ENCODE data around the gene PDE7B. TPM values are rescaled to one million over a fixed set of nuclear protein-coding genes. Genes with fewer than 3 reads are reported as not detected.

PDE7B gene
- total RNA-seq, 1 donor from 2014 or later: 5.4 TPM

DNA sequence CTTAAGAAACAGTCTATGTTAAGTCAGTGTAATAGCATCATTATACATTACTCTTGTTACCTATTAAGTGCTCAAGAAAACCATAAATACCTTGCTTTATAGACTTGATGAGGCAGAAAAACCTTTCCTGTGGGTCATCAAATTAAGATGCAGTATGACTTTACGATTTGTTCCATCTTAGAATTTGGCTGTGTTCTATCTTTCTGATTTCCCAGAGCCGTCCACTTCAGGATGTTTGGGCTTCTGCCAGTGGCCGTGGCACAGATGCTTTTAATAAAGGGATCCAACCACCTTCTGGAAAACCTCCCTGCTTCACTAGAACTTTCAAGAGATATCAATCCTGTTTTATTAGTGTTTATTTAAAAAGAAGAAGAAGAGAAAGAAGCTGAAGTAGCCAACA is 71.2 kb downstream of the PDE7B start:
- DNase-seq (ENCODE audit: low spot score): no peak

DNA sequence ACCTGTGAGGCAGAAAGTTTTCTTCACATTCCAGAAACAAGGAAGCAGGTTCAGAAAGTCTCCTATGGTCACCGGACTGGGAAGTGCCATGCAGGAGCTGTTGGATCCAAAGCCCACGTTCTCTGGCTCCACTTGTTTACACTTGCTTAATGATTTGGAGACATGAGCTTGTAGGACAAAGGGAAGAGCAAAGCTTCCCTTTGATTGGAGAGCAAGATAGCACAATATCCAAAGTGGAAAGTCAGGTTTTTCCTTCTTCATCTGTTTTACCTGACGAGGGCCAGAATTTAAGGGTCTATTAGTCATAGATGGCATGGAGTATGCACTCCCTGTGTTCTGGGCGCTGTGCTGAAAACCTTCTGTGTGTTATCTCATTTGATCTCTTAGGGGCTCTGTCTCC is 81.2 kb downstream of the PDE7B start:
- DNase-seq (ENCODE audit: low spot score): no peak

DNA sequence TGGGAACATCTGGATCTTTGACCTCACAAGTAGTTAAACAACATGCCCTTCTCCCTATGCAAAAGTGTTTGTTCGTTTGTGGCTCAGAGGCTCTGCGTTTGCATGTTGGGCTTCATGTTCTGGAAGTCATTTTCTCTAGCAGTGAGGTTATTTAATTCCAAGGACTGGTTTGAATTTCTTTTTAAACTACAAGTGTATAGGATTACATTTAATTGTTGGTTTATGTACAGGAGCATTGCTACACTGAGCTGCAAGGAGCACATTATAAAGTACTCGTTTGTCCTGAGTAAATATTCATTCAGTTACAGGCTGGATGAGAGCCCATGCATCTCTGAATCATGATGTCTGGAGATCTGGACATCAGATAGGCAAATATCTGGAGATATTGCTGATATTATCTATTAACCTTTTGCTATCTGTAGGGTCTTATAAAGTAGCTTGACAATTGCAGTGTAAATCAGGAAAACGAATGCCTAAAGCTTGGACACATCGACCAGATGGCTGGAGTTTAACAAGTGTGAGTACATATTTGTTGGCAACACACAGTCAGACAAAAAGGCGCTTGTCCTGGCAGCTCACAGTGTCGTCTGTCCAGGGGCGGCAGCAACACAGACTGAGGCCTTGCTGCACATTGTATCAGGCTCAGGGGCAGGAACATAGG is 84.6 kb downstream of the PDE7B start:
- no peak for DNase-seq (ENCODE audit: low spot score)

DNA sequence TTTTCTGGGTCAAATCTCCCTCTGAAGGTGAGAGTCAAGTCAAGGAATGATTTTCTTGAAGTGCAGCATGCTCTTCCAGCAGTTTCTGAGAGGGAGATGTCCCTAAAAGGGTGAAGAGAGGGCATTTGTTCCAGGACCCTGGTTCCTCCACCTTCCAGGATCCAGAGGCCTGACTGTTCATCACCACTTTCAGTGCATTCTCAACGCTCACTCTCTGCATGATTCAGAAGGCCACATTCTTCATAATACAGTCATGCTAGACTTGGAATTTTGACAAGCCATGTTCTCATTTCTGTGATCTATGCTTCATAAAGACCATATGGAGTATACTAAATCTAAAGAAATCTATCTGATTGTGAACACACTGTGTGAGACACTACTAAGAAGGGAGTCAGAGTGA is 85.1 kb downstream of the PDE7B start:
- no peak for DNase-seq (ENCODE audit: low spot score)

DNA sequence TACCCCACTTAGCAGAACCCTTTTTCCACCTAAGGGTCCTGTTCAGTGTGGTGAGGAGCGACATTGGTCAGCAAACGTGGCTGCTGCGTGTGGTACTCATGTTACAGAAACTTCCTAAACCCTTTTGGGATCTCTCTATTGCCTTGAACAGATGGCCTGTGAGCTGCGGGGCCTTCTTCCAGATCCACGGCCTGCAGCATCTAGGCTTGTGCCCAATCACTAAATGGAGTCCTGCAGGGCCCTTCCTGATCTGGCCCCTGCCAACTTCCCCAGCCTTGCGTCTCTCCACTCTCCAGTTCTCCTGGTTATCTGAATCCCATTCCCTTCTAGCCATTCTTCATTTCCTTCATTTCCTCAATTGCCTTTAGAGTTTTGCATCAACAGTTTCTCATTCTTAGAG is 85.6 kb downstream of the PDE7B start:
- DNase-seq (ENCODE audit: low spot score): no peak

DNA sequence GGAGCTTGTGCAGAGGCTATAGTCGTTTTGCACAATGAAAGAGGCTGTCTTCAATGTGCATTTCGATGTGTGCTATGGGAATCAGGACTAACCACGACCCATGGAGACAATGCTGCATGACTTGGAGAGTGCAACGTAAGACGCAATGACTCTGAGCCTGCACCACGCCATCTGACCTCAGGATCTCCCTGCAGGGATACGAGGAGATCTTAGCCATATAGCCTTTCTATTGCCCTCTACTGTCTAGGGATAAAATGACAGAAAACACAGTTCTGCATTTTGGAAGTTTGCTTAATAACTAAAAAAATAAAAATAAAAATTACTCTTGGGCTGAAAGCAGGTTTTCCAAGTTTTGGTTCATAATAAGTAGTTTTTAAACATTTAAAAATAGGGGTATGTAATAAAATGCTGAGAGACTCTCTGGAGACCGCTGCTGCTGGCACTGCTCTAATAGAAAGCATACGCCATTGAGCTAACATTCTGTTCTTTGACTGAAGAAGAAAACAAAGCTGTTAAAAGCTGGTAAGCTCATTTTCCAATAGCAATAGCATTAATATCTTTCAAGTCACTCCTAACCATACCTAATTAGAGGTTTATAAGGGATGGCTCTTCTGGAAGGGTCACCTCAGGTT is 87.2 kb downstream of the PDE7B start:
- no peak for DNase-seq (ENCODE audit: low spot score)

DNA sequence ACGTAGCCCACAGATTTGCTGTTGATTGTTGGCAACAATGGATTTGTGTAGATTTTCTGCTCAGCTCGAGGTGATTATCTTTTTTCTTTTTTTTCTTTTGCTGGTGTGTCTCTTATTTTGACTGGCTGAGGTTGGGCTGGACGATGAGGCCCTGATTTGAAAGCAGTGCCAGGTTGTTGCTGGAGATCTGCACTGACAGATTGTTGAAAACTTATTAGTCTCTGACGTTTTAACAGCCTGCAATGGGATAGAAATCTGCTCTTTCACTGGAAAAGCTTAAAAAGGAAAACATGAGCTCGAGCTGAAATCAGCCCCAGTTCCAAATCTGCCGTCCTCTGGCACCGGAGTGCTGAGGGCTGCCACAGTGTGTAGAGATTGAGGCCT is 87.7 kb downstream of the PDE7B start:
- no peak for DNase-seq (ENCODE audit: low spot score)

DNA sequence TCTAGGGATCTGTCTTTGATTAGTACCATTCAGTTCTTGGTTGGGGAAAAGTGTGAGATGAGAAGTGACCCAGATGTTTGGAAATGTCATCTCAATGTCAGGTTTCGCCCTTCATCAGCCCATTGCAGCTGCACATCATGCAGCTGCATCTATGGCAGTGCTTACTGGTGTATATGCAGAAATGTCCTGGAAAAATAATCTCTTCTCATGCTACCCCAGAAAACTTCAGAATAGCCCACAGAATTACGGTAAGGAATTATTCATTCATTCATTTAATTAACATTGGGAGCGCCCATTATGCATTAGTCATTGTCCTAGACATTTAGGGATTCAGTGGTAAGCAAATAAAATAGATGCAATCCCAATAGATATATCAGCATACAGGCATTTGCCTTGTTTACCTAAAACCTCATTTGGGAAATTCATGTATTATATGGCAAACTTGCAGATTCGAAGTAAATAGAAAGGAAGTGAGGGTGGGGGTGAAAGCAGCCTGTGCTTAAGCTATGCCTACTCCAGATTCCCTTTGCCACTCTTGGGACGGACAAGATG is 89.2 kb downstream of the PDE7B start:
- DNase-seq (ENCODE audit: low spot score): no peak

DNA sequence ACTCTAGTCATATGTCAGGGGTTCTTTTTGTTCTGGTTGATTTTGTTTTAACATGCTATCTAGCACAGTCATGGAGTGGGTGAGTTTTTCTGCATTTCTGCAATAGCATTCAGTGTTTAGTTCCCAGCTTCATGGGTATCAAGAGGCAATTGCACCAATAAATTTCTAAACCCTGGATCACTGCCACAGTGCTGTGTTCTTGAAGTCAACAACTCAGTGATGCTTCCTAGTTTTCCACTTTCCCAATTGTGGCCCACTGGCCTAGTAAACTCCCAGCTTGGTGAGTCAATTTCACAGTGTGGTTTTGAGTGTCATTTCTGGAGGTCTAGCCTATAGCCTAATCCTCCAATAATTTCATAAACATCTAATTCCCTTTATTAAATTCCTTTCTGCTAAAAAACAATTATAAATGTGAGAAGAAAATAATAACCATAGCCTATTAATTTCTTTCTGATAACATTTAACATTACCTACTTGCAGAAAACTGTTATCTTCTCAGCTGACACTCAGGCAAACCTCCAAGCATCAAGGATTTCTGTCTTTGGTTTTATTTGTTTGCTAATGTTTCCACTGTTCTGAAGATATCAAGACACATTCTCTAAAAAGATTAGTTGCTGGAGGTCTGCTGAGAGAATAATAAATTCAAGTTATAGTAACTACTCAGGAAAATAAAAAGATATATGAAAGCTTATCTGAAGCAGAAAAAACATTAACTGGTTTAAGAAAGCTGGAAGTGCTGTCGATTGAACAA is 89.9 kb downstream of the PDE7B start:
- no peak for DNase-seq (ENCODE audit: low spot score)

DNA sequence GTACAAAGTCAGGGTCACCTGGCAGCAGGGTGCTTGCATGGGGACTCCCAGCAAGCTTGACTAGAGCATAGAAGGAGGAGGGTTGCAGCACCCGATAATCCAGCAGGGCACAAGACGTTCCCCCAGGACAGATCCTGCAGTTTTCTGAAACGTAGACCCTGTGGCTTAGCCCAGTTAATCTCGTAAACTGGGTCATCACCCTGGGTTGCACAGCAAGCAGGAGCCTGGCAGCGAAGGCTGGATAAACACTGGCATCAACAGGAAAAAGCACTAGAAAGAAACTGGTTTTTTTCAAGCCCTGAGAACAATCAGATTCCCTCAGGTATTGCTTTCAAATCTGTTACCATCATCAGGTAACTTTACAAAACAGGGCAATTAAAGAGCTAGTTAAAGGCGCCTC is 92.6 kb downstream of the PDE7B start:
- DNase-seq (ENCODE audit: low spot score): no peak

DNA sequence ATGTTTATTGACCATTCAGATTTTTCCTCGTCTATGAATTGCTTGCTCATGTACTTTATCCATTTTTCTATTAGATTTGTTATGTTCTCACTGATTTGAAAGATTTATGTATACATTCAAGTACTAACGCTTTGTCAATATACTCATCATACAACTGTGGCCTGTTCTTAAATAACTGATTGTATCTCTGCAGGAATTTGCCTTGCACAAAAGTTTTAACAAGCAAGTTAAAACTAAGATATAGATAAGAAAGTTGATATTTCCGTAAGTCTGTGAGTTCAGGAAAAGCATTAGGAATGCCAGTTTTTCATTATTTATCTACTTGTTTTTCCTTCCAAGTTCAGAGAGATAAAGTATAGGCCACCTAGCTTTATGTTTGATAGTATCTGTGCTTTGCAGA is 95.2 kb downstream of the PDE7B start:
- no peak for DNase-seq (ENCODE audit: low spot score)

DNA sequence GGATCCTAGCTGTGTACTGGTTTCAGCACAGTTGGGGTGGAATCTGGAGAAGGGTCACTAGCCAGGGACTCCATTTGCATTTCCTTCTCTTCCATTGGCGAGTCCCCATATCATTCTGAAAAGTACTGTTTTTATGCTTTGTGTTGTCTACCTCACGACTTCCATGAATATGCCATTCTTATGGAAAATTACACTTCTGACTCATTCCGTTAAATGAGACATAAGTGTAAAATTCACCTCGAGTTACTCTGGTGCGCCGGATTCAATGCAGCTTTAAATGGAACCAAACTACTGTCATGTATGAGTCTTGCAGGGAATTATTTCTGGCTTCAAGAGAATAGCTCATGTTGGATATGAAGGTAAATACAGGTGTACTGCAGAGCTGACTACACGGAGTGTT is 99.2 kb downstream of the PDE7B start:
- DNase-seq (ENCODE audit: low spot score): no peak

DNA sequence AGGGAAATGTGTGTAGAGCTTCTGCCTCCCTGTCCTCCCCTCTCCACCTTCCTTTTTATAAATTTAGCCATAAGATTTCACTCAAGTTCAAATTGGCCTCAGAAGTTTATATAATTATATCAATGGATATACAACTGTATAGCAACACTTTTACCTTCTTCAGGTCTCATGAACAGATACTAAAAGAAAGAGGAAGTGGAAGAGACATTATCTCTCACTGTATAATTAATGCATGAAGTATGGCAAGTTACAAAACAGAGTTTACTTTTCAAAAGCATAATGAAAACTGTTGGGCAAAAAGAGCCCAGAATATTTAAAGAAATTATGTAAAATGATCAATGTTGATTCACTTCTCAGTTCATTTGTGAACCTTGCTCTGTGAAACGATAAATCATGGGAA is 99.7 kb downstream of the PDE7B start:
- no peak for DNase-seq (ENCODE audit: low spot score)

DNA sequence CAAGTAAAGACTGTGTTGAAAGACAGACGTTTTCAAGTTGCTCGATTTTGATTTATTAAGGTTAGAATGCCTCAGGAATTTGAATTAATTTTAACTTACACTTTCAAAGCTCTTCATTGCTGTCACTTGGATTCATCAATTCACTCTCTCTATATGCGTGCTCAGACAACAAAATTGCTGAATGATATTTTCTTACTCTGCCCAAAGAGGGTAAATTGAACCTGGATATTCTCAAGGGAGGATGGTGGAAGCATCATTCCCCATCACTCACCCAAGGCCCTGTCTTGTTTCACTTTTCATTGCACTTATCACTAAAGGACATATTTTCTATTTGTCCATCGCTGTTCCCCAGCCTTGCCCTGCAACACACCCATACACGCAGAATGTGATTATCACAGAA is 102.3 kb downstream of the PDE7B start:
- no peak for DNase-seq (ENCODE audit: low spot score)

DNA sequence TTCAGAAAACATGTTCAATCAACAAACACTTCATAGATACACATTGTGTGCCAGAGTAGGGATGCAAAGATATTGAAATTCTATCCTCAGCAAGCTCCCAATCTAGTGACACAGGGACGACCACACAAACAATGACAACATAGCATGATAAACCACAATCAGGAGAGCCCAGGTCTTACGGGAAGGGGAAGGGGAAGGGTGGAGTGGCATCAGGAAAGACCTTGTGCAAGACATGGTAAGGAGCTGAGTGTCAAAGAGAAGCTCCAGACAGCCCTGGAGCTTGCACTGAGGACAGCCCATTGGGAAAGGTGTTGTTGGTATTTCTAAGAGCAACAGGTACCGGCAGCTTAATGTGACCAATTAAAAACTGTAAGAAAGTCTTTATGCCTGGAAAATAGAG is 103.6 kb downstream of the PDE7B start:
- DNase-seq (ENCODE audit: low spot score): no peak

DNA sequence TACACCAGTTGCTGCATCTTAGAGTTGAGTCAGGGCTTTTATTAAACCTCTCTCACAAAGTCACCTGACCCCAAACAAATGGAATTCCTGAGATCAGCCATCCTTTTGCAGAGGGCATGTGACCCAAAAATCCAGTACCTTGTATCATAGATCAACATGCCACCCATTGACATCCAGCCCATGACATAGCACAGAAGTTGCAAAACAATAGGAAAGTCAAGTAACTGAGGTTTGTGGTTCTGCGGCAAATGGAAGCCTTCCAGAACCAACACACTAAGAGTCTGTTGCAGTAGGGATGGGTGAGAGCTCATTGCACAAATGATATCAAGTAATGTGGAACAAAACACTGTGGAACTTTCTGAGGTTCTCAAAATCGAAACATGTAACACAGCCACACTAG is 111.2 kb downstream of the PDE7B start:
- DNase-seq (ENCODE audit: low spot score): no peak

DNA sequence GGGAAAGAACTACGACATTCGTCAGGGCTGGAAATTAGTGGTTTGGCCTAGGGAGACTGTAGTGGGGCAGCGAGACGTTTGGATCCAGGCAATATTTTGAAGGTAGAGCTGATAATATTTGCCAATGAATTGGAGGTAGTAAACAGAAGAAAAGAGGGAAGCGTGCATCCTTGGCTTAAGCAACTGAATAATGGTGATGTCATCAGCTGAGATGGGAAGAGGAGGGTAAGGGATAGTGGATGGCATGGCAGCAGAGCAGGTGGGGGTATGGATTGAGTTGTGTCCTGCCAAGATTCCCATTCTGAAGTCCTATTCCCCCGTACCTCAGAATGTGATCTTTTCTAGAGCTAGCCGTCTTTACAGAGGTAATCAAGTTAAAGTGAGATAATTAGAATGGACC is 119.2 kb downstream of the PDE7B start:
- DNase-seq (ENCODE audit: low spot score): no peak

DNA sequence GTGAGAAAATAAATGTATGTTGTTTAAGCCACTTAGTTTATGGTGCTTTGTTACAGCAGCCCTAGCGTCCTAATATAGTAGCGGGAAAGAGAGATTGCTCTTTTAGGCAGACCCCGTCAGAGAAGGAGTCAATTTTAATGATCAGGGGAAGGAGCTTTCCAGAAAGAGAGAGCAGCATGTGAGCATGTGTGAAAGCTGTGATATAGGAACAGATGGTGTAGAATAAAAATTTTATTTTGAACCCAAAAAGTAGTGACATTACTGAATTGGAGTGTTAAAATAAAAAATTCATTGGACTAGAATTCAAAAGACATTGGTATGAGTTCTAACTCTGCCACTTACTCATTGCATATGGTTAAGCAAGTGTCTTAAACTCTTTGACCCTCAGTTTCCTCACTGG is 119.8 kb downstream of the PDE7B start:
- DNase-seq (ENCODE audit: low spot score): no peak

DNA sequence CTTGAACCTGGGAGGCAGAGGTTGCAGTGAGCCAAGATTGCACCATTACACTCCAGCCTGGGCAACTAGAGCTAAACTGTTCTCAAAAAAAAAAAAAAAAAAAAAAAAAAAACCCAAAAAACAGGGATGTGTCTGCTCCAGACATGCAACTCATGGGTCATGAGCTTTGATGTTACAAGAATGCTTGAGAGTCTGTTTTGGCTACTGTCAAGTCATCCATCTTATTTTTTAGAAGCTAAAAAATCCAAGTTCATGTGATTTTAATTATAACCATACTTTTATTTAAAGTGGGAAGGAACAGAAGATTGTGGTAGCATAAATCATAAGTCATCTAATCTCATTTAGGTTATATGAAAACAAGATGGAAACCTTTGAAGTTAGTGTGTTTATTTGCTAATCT is 120.6 kb downstream of the PDE7B start:
- DNase-seq (ENCODE audit: low spot score): no peak

DNA sequence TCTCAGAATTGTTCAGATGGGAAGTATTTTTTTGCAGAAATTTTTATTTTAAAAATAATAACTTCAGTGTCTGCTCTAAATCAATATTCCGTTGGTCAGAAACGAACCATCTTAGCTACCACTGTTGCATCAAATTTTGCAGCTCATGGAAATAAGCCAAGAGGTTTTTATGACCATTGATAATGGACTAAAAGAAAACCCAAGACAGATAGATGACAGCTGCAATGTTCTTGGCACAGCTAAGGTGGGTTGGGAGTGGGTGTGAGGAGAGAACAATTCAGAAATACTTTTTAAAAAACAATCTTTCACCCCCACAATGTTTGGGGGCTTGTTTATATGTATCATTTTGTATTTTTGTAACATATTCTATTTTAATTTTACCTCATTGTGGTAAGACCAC is 121.1 kb downstream of the PDE7B start:
- DNase-seq (ENCODE audit: low spot score): no peak

DNA sequence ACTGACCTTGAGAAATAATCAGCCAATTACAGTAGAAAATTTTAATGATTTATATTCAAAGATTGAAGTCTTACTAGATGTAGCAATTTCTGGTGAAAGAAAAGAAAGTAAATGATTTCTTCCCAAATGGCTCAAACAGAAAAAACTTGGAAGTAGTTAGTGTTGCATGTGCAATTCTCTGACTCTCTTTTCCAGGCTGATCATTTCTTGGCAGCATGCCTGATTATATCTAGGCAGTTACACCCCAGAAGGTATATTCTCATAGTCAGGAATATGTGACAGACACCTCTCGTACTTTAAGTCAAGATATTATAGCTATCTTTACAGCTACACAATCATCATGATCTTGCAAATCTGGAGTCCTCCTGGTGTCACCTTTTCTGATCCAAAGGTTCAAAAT is 122.9 kb downstream of the PDE7B start:
- no peak for DNase-seq (ENCODE audit: low spot score)

DNA sequence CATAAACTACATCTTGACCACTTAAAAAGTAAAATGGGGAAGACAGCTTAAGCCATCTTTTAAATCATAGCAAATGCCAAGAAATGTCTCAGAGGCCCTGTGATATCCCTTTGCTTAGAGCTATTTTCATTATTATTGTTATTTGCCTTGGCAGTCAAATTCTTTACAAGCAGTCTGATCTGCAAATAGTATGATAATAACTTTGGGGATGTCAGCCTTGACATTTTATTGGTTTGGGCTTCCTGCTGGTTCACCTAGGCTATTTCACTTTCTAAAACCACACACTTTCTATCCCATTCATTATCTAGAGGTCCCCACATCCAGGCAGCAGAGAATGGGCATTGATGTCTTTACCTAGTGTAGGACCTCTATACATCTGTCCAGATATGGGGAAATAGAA is 125.1 kb downstream of the PDE7B start:
- no peak for DNase-seq (ENCODE audit: low spot score)

DNA sequence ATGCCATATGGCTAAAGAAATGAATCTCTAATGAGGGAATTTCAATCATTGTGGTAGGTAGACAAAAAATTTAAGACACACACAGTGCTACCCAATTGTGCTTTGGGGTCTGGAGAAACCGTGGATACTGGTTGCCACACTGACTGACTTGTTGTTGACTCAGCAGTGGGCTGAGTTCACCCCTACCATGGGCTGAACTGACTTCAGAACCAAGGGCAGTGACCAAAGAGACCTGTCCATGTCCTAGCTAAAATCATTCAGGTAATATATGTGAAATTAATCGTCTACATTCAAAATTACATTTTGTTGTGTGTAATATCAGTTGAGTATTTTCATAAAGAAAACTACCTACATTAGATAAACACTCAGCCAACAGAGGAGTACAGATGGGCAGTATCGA is 131.6 kb downstream of the PDE7B start:
- DNase-seq (ENCODE audit: low spot score): no peak
